NCI-H748 treated with DMSO at 0.1 percent for 48 hours (cell line): ENCODE results near the gene UIMC1.

Experiments used
- DNase-seq: peaks from one replicate; lab custom pipeline; 2025; lab: John Stamatoyannopoulos, UW

Gene UIMC1

GRCh38 chr5:176954050-176954449 lies 52.5 kb downstream of the UIMC1 start:
- no peak for DNase-seq

GRCh38 chr5:176952531-176953193 lies 53.9 kb downstream of the UIMC1 start:
- no peak for DNase-seq

- no peak for DNase-seq
These were observed 58.1 kb downstream of the UIMC1 start for GRCh38 chr5:176948458-176948857.

DNA sequence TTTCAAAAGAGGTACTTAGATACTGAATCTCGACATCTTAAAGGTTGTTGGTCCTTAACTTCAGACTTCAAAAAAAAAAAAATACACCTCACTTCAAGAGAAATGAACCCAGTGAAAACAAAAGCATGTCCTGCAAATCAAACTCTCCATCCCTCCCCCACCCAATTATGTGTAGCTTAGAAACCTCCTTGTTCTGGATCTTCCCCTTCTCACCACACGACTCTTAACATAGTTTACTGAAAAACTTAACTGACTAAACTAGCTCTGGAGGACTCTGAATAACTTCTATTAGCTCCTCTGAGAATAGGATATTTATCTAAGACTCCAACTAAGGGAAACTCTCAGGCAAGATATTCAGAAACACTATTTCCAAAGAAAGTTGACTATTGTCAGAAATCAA lies 58.7 kb downstream of the UIMC1 start:
- DNase-seq: no peak

DNA sequence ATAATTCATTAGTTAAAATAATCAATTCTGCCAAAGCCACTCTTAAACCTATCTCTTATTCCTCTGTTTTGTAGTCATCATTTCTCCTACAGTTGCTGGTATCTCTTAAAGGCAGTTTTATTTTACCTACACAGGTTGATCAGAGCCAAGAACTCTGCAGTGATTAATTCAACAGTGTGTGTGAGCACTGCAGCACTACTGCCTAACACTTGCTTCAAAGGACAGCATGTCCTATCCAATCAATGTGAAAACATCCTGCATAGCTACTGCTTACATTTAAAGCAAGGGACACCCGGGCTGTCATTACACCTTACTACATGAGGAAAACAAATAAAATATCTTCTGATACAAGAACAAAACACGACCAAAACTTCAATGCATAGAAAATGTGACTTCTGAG lies 62.3 kb downstream of the UIMC1 start:
- DNase-seq: no peak

- no peak for DNase-seq
These were observed 62.8 kb downstream of the UIMC1 start for GRCh38 chr5:176943816-176944215.

DNA sequence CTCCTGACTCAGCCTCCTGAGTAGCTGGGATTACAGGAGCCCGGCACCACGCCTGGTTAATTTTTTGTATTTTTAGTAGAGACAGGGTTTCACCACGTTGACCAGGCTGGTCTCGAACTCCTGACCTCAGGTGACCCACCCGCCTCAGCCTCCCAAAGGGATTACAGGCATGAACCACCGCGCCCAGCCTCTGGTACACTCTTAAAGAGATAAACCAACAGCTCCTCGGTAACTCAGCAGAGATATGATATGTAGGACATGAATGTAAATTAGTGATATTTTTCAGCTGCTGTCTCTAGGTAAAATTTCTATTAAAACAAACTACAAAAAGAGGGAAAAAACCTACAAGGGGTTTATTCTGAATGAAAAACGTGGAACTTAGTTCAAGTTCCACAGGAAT lies 64.6 kb downstream of the UIMC1 start:
- DNase-seq: no peak

DNA sequence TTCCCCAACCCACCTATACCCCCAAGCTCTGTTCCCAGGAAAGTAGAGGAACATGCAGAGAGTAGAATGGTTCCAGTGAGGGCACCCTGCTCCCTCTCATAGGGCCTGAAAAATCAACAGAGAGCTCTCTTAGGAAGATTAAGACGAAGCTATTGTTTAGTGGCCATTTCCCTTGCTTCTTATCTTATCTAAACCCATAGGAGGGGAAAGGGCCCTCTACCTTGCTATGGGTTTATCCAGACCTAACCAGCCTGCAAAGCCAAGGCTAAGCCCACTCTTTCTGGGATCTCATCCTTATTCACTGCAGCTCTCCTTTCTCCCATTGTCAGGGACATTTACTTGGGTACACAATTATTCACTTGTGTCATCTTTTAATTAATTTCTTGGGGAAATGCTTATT lies 68.1 kb downstream of the UIMC1 start:
- no peak for DNase-seq

- no peak for DNase-seq
These were observed 71.6 kb downstream of the UIMC1 start for GRCh38 chr5:176935017-176935416.

- no peak for DNase-seq
These were observed 72.2 kb downstream of the UIMC1 start for GRCh38 chr5:176934309-176934930.

GRCh38 chr5:176929654-176930053 lies 76.9 kb downstream of the UIMC1 start:
- no peak for DNase-seq

GRCh38 chr5:176927562-176927961 lies 79.0 kb downstream of the UIMC1 start:
- DNase-seq: no peak

- DNase-seq: no peak
These were observed 83.8 kb downstream of the UIMC1 start for GRCh38 chr5:176922817-176923216.

GRCh38 chr5:176921714-176922113 lies 84.9 kb downstream of the UIMC1 start:
- DNase-seq: no peak

GRCh38 chr5:176918613-176919012 lies 88.0 kb downstream of the UIMC1 start:
- no peak for DNase-seq

DNA sequence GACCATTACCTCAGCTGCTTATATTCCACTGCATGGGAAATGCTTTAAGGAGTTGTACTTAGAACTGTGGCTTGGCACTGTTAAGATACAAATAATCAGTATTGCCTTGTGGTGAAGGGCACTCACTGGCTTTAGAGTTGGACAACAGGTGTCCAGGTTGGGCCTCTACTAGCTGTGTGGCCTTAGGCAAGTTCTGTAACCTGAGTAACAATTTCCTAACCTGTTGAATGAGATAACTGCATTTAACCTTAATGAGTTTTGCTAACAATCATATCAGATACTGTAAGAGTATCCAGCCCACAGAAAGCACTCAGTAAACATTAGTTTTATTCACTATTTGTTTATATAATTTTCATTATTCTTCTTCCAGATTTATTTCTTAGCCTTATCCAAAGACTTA lies 90.2 kb downstream of the UIMC1 start:
- no peak for DNase-seq

GRCh38 chr5:176915906-176916305 lies 90.7 kb downstream of the UIMC1 start:
- DNase-seq: no peak

DNA sequence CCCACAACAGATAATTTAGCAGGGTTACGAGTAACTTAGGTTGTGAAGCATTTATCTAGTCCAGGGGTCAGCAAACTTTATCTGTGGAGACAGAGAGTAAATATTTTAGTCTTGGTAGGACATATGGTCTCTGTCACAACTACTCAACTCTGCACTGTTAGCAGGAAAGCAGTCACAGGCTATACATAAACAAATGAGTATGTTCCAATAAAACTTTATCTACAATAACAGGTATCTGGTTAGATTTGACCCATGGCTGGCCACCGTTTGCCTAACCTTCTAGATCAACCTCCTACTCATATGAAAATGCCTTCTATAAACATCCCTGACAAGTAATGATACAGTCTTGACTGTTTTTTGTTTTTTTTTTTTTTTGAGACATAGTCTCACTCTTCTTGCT lies 94.5 kb downstream of the UIMC1 start:
- DNase-seq: no peak

GRCh38 chr5:176908675-176909368 lies 97.8 kb downstream of the UIMC1 start:
- DNase-seq: no peak

- DNase-seq: no peak
These were observed 99.8 kb downstream of the UIMC1 start for GRCh38 chr5:176906796-176907195.

GRCh38 chr5:176906126-176906525 lies 100.5 kb downstream of the UIMC1 start:
- no peak for DNase-seq

- no peak for DNase-seq
These were observed 102.3 kb downstream of the UIMC1 start for GRCh38 chr5:176904276-176904675.

GRCh38 chr5:176902911-176903664 lies 103.5 kb downstream of the UIMC1 start:
- no peak for DNase-seq
